Coronary artery (tissue), 2 donors: ENCODE results near the gene DCT.

Experiments
- DNase-seq: peaks from one replicate; pipeline ENCODE4 v3.0.0-alpha.2; 2017; ENCODE audit warnings: low spot score
- H3K27ac ChIP-seq, 2 donors: fragments of 200-600 bp; sonication (generic); one replicate each; pipeline ENCODE4 v1.5.1; 2016 to 2019
- H3K4me3 ChIP-seq: fragments of 200-600 bp; sonication (generic); 2 replicates; pipeline ENCODE4 v1.5.1; 2016; ENCODE audit warnings: mild to moderate bottlenecking, moderate library complexity
- TF ChIP-seq, protein P1 (sequence below): fragments of 200-600 bp; sonication (generic); IDR thresholded peaks from one replicate; pipeline ENCODE4 v1.5.1; 2019; ENCODE audit warnings: antibody characterized with exemption

Gene DCT

DNA sequence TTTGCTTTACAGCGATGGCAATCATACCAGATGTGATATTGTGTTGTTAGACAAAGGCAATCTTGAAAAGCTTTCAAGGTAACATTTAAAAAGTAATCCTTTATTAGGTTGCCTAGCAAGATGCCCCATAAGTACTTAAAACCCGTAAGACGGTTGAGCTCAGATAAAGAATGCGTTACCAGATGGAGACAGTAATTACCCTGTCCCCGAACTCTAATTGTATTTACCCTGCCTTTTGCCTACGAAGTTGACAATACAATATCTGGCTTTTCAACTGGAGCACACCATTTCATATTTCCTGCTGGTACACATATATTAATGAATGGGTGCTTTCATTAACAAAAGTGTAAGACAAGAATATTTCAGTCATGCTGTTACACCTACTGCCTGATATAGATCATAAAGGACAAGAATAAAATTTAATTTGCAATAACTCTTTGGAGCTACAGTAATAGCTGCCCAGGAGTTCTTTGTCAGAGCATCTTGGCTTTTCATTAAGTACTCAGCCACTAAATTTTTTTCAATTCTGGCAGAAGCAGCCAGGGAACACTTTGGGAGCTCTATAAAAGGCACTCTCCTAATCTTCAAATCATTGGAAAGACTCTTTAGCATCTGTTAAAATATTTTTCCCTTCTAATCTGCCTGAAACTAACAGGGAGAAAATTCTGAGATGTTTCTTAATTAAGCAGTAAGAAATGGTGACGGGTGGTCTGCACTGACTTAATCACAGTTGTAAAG, 63.8 kb downstream of the DCT start:
- TF ChIP-seq, protein P1, sequence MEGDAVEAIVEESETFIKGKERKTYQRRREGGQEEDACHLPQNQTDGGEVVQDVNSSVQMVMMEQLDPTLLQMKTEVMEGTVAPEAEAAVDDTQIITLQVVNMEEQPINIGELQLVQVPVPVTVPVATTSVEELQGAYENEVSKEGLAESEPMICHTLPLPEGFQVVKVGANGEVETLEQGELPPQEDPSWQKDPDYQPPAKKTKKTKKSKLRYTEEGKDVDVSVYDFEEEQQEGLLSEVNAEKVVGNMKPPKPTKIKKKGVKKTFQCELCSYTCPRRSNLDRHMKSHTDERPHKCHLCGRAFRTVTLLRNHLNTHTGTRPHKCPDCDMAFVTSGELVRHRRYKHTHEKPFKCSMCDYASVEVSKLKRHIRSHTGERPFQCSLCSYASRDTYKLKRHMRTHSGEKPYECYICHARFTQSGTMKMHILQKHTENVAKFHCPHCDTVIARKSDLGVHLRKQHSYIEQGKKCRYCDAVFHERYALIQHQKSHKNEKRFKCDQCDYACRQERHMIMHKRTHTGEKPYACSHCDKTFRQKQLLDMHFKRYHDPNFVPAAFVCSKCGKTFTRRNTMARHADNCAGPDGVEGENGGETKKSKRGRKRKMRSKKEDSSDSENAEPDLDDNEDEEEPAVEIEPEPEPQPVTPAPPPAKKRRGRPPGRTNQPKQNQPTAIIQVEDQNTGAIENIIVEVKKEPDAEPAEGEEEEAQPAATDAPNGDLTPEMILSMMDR, result no peak
- no peak for DNase-seq
- H3K4me3 ChIP-seq, result no peak overlapping the region
- no peak overlapping the region for H3K27ac ChIP-seq

DNA sequence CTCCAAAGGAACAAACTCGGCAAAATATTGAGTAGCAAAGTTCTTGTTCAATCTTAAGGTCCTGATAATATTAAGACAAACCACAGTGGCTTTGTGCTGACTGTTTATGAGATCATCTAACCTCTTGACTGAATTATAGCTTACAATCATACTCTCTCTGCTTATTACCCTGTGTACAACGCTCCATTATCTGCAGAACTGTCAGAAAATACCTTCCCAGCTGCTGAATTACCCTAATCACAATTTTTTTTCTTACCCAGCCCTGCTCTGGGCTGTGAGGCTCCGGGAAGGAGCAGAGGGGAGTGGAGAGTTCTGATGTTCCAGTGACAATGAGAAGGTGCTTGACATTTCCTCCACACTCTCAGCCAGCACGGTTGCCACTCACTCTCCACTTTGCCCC, 64.8 kb downstream of the DCT start:
- H3K27ac ChIP-seq, result no peak overlapping the region
- TF ChIP-seq, protein P1, result no peak
- no peak overlapping the region for H3K4me3 ChIP-seq
- DNase-seq, result no peak

DNA sequence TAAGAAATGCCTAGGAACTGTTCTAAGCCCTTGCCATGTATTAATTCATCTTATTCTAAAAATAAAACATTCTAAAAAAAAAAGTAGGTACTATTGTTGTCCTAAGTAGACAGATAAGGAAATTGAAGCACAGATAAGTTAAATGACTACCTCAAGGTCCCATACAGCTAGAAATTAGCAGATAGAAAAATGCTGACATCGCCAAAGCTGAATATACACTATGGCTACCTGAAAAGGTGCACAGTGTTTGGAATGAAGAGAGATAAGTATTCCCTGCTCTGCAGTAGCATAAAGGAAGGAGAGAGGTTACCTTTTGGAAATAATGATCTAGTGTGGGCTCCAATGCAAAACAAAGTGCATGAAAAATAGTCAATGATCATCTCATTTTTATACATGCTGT, 65.3 kb downstream of the DCT start:
- H3K27ac ChIP-seq, result no peak overlapping the region
- DNase-seq, result no peak
- no peak overlapping the region for H3K4me3 ChIP-seq
- TF ChIP-seq, protein P1, result no peak

DNA sequence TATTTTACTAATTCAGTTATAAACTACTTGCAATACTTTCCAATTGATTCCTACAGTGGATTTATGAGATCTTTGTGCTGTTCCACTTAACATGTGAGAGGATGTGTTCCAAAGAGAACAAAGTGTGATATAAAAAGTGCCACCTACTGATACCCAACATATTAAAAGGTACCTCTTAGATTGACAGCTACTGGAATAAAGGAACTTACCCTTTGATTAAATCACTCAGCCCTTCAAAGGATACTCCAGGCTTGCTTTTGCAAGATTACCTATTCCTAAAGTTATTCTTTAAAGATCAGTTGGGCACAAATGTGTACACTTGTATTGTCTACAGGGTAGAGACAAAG, 65.9 kb downstream of the DCT start:
- H3K4me3 ChIP-seq, result no peak overlapping the region
- TF ChIP-seq, protein P1, result no peak
- H3K27ac ChIP-seq, result no peak overlapping the region
- DNase-seq, result no peak

DNA sequence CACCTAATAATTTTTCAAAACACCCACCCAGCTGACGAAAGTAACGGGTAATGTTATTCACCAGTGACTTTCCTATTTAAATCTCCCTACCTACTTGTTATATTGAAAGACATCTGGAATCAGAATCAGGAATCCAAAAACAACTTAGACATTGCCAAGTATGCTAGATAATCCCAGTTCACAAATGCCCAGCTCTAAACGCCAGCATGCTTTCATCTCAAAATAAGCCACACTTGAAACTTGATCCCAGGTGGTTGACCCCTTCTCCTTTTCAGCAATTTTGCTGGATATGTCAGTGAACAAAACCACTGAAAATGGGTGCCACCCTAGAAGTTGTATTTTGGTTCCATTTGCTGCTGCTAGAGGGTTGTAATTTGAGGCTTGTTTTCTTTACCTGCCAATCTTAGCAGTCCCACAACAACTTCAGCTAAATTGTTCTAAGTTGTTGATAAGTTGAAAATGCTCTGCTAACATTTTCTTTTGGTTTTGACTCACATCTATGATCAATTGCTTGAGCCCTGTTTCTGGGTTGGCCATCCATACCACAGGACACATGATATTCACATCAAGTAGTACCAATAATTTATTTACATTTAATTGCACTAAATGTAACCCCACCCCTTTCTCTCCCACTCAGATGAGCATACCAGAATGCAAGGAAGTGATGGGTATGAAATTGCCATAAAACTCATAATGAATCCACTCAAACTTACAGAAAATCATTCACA, 66.4 kb downstream of the DCT start:
- H3K27ac ChIP-seq, result no peak overlapping the region
- no peak for DNase-seq
- no peak overlapping the region for H3K4me3 ChIP-seq
- TF ChIP-seq, protein P1, result no peak

DNA sequence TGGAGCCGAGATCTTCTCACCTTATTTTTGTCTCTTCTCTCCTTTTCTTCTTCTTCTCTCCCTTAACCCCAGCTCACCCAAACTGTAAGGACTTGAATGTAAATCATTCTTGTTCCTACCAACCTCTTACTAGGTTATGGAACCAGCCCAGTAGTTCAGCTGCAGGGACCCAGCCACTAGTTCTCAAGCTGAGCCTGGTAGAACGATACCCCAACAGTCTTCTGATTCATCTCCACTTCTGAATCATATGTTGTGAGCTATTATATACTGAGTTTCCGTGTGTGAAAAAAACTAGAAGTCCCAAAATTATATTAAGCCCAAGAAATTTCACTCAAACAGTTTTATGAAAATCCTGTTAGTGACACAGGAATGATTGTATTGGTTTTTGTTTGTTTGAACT, 67.7 kb downstream of the DCT start:
- Histone ChIP-seq H3K4me3 (no peak overlapping the region), H3K27ac (no peak overlapping the region)
- no peak for DNase-seq
- TF ChIP-seq, protein P1, result no peak
